K562 (cell line): ENCODE results near the gene GNGT1. TPM values are rescaled to one million over a fixed set of nuclear protein-coding genes. Genes with fewer than 3 reads are reported as not detected.

Source experiments
- ATAC-seq: fragments of 200-7000 bp; cut with Tn5 transposase; 3 replicates; pipeline ENCODE4 v1.9.1; 2020; ENCODE audit warnings: moderate library complexity
- BruUV-seq: library from RNA; stranded (reverse); fragments of 400-500 nt; replicated peaks from 2 replicates; lab custom pipeline; 2021; lab: Mats Ljungman, UMichigan
- CTCF ChIA-PET: fragments of 300-600 bp; formaldehyde crosslinking; extraction: SDS; loops from one replicate; lab custom pipeline; 2021; ENCODE audit warnings: low intra/inter-chr PET ratio; lab: Yijun Ruan, JAX
- POLR2A ChIA-PET: fragments of 300-600, 350-650 bp; sonication (Branson Sonifier 250); formaldehyde crosslinking; extraction: SDS; loops from one replicate; lab custom pipeline; 2021; ENCODE audit warnings: antibody characterized with exemption, inconsistent platforms; lab: Yijun Ruan, JAX
- DNase-seq, 4 experiments: peaks; one replicate each; pipeline versions ENCODE4 v3.0.0 to v3.0.0-alpha.2; 2011 to 2018; ENCODE audit warnings: low spot score in 3 of 4, mixed read lengths in 3 of 4; ENCODE audit errors: extremely low read depth in 1 of 4
- FAIRE-seq: peaks from 2 replicates; lab custom pipeline; 2011; peaks lifted over from hg19 to GRCh38; lab: Jason Lieb, UNC
- H2AFZ ChIP-seq: 2 replicates; pipeline ENCODE4 v1.6.0; 2011; ENCODE audit warnings: low read depth, low read length, control low read depth, inconsistent platforms
- H3K27ac ChIP-seq: fragments of 200-600 bp; 3 replicates; pipeline ENCODE4 v1.8.0; 2011; ENCODE audit warnings: low read depth, mild to moderate bottlenecking, control low read depth, inconsistent platforms, low read length, moderate library complexity, mixed read lengths; ENCODE audit errors: extremely low read depth
- H3K27me3 ChIP-seq, 2 experiments: fragments of 300-600 bp in 1 of 2; 2 replicates in 1 of 2; 3 replicates in 1 of 2; pipeline versions ENCODE4 v1.6.0 to v1.8.0; 2011; ENCODE audit warnings: inconsistent platforms in 2 of 2, low read length in 2 of 2, mild to moderate bottlenecking in 1 of 2, mixed read lengths in 1 of 2, moderate library complexity in 1 of 2; ENCODE audit not compliant: control insufficient read depth in 2 of 2, insufficient read depth in 2 of 2
- H3K36me3 ChIP-seq: fragments of 300-600 bp; 3 replicates; pipeline ENCODE4 v1.8.0; 2011; ENCODE audit warnings: mild to moderate bottlenecking, low read length, inconsistent platforms; ENCODE audit not compliant: control insufficient read depth, insufficient read depth
- H3K4me1 ChIP-seq, 2 experiments: fragments of 200-600 bp in 1 of 2; replicated peaks in 1 of 2; 2 replicates in 1 of 2; 3 replicates in 1 of 2; pipeline versions ENCODE4 v1.5.1 to v1.8.0; 2011; ENCODE audit warnings: inconsistent platforms in 2 of 2, low read length in 2 of 2, mild to moderate bottlenecking in 1 of 2, mixed read lengths in 1 of 2, moderate library complexity in 1 of 2; ENCODE audit not compliant: control insufficient read depth in 2 of 2, insufficient read depth in 2 of 2
- H3K4me2 ChIP-seq: 2 replicates; pipeline ENCODE4 v1.6.1; 2011; ENCODE audit warnings: low read length, control low read depth, inconsistent platforms, mixed read lengths; ENCODE audit not compliant: insufficient read depth
- H3K4me3 ChIP-seq: fragments of 200-600 bp; sonication (generic), shearing (Covaris generic); 2 replicates; pipeline ENCODE4 v1.5.1; 2016; ENCODE audit warnings: control low read depth, inconsistent platforms
- H3K79me2 ChIP-seq: fragments of 200-600 bp; 3 replicates; pipeline ENCODE4 v1.8.0; 2011; ENCODE audit warnings: low read length, inconsistent platforms; ENCODE audit not compliant: control insufficient read depth, insufficient read depth
- H3K9ac ChIP-seq, 2 experiments: 2 replicates each; pipeline versions ENCODE4 v1.6.0 to v1.6.1; 2011; ENCODE audit warnings: low read depth in 2 of 2, low read length in 2 of 2, control low read depth in 1 of 2, inconsistent platforms in 1 of 2, mild to moderate bottlenecking in 1 of 2, mixed read lengths in 1 of 2; ENCODE audit not compliant: insufficient read depth in 1 of 2
- H3K9me1 ChIP-seq: one replicate; pipeline ENCODE4 v1.6.0; 2011; ENCODE audit warnings: inconsistent platforms, mild to moderate bottlenecking, low read length, moderate library complexity; ENCODE audit not compliant: control insufficient read depth, insufficient read depth
- H3K9me3 ChIP-seq: replicated peaks from 2 replicates; pipeline ENCODE4 v1.5.1; 2011; ENCODE audit warnings: low read depth, low read length, inconsistent platforms; ENCODE audit not compliant: control insufficient read depth, insufficient read depth
- H4K20me1 ChIP-seq: replicated peaks from 2 replicates; pipeline ENCODE4 v1.6.1; 2011; ENCODE audit warnings: low read length, inconsistent platforms, mixed read lengths; ENCODE audit not compliant: control insufficient read depth, insufficient read depth
- CEBPB ChIP-seq: fragments of 450-650 bp; IDR thresholded peaks from 2 replicates; pipeline ENCODE4 v1.6.1; 2016; ENCODE audit warnings: missing genetic modification characterization, missing compliant biosample characterization
- CTCF ChIP-seq, 3 experiments: IDR thresholded peaks in 2 of 3; conservative IDR thresholded peaks in 1 of 3; 2 replicates each; pipeline ENCODE4 v1.5.1; 2011 to 2012; ENCODE audit warnings: low read length in 3 of 3, mild to moderate bottlenecking in 3 of 3, control low read depth in 2 of 3, improper control_type of control experiment in 1 of 3, inconsistent platforms in 1 of 3, low read depth in 1 of 3, mixed read lengths in 1 of 3, moderate library complexity in 1 of 3; ENCODE audit not compliant: insufficient read depth in 2 of 3
- HOXB6 ChIP-seq: fragments of 250-450 bp; sonication (Bioruptor Pico); IDR thresholded peaks from 2 replicates; pipeline ENCODE4 v1.5.1; 2022; ENCODE audit warnings: mild to moderate bottlenecking, borderline replicate concordance
- HSF4 ChIP-seq: fragments of 250-450 bp; sonication (Bioruptor Pico); IDR thresholded peaks from 2 replicates; pipeline ENCODE4 v2.1.2; 2022; ENCODE audit warnings: mild to moderate bottlenecking, moderate library complexity, borderline replicate concordance
- ILF3 ChIP-seq: fragments of 450-650 bp; IDR thresholded peaks from 2 replicates; pipeline ENCODE4 v1.6.1; 2018; ENCODE audit warnings: antibody characterized with exemption, mild to moderate bottlenecking, moderate library complexity, borderline replicate concordance
- MCM5 ChIP-seq: fragments of 450-650 bp; IDR thresholded peaks from 2 replicates; pipeline ENCODE4 v1.6.1; 2016; ENCODE audit warnings: low read depth
- MITF ChIP-seq: IDR thresholded peaks from 2 replicates; pipeline ENCODE4 v1.6.1; 2014; ENCODE audit warnings: antibody characterized with exemption
- NEUROD1 ChIP-seq: fragments of 150-350 bp; IDR thresholded peaks from 2 replicates; pipeline ENCODE4 v1.6.1; 2014; ENCODE audit warnings: borderline replicate concordance, low read length, low read depth; ENCODE audit not compliant: partially characterized antibody
- SAFB ChIP-seq: fragments of 200-400 bp; formaldehyde crosslinking; IDR thresholded peaks from 2 replicates; pipeline ENCODE4 v1.6.1; 2017; ENCODE audit warnings: low read depth, low read length, borderline replicate concordance
- WGBS: fragments of 100-300 bp; shearing (Covaris generic); methylation state at CpG from one replicate; pipeline ENCODE4 v1.1.6; 2016; ENCODE audit warnings: low coverage, mixed read lengths; ENCODE audit not compliant: insufficient coverage; ENCODE audit errors: missing lambda C conversion rate; 5-methylcytosine and 5-hydroxymethylcytosine counted together
- in situ Hi-C: fragments of 300-500 bp; cut with MboI; formaldehyde crosslinking; loops from 4 replicates; pipeline ENCODE4 v1.15.0; 2018; ENCODE audit warnings: inconsistent platforms, mixed read lengths
- intact Hi-C: fragments of 100-400 bp; cut with micrococcal nuclease; formaldehyde crosslinking; loops from 2 replicates; pipeline ENCODE4 v1.14.2; 2022
- polyA plus RNA-seq, 8 experiments: library from polyadenylated mRNA; depleted of rRNA in 4 of 8; stranded (reverse) in 5 of 8; unstranded in 3 of 8; fragments of >200 nt; fragmentation: Nextera tagmentation in 2 of 8; fragmentation: Illumina TruSeq in 1 of 8; extraction: Ambion mirVana in 2 of 8; extraction: Trizol in 1 of 8; gene quantifications; 2 replicates each; pipeline versions ENCODE4 v1.2.1 to v1.2.3, GENCODE V29; 2011 to 2014; ENCODE audit warnings: inconsistent platforms in 1 of 8, missing spikeins in 1 of 8
- total RNA-seq, 7 experiments: library from RNA; depleted of rRNA in 6 of 7; stranded (reverse); fragments of >200 nt in 6 of 7; fragmentation: Illumina TruSeq in 2 of 7; extraction: Trizol in 2 of 7; gene quantifications; 2 replicates each; pipeline versions ENCODE4 v1.2.1 to v1.2.3, GENCODE V29; 2011 to 2021; ENCODE audit warnings: low replicate concordance in 1 of 7
- TF ChIP-seq, protein P1 (sequence below): sonication (generic); formaldehyde crosslinking; IDR thresholded peaks from 2 replicates; pipeline ENCODE4 v1.8.1; 2023; ENCODE audit warnings: mild to moderate bottlenecking, missing genetic modification reagents

The GNGT1 gene
- total and polyA plus RNA-seq, 9 of the 15 experiments (the other 6 are each of a cell fraction or from before 2014, with no cell fraction given) = 0.04 to 0.83 (median 0.51) TPM; not detected in 2

- TF ChIP-seq, protein P1, sequence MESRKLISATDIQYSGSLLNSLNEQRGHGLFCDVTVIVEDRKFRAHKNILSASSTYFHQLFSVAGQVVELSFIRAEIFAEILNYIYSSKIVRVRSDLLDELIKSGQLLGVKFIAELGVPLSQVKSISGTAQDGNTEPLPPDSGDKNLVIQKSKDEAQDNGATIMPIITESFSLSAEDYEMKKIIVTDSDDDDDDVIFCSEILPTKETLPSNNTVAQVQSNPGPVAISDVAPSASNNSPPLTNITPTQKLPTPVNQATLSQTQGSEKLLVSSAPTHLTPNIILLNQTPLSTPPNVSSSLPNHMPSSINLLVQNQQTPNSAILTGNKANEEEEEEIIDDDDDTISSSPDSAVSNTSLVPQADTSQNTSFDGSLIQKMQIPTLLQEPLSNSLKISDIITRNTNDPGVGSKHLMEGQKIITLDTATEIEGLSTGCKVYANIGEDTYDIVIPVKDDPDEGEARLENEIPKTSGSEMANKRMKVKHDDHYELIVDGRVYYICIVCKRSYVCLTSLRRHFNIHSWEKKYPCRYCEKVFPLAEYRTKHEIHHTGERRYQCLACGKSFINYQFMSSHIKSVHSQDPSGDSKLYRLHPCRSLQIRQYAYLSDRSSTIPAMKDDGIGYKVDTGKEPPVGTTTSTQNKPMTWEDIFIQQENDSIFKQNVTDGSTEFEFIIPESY = no peak
- TF ChIP-seq, all 486 proteins: peak for 0
Observed at GRCh38 chr7:93882468-93882867, 23.9 kb upstream of the GNGT1 start (continued).

DNA sequence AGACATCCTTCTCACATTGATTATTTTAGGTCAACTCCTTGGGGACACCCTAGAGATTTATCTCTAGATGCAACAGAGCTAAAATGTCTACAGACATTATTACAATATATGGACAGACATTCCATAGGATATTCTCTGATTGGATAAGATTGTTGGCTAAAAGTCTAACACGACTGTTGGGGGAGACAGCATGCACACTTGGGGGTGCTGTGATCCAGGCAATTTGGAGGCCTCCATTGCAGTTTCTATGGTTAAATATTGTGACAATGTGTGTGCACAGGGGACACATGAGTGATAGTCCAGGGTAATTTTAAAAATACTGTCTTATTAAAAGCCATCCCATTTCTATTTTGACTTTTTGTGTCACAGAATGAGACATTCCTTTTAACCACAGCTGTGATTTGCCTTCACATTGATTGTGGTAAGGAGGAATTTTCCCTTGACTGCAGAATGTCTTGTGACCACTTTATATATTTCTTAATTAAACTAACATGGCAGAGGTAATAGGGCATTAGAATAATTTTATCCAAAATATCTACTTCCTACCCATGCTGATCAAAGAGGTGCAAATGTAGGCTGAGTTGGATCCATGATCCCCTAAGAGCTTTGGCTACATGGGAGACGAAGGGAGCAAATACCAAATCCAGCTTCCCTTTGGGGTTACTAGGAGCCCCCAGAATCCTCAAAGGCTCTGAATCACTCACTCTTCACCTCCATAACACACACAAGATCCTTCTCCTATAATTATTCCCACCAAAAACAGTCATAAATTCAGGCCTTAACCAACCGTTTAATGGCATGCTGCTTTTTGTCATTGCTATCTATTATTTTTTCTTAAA lies 23.1 kb upstream of the GNGT1 start:
- Histone ChIP-seq H3K79me2 (no peaks in the 10 kb centered on the region), H2AFZ (no peak overlapping the region), H3K27ac (no peak overlapping the region), H3K9me1 (no peaks in the 10 kb centered on the region), H3K27me3 (no peaks in the 10 kb centered on the region; a peak in 1 of 5 replicates), H3K36me3 (no peaks in the 10 kb centered on the region), H3K9me3 (no peaks in the 10 kb centered on the region), H3K9ac (no peak overlapping the region), H4K20me1 (no peaks in the 10 kb centered on the region), H3K4me1 (no peaks in the 10 kb centered on the region)
- intact Hi-C loops (no loop called here), in situ Hi-C loops (no loop called here)
- DNase-seq = no peak
- BruUV-seq = no TSS peak
- WGBS = 2% methylated on average over 3 of the region's 3 CpGs
- POLR2A ChIA-PET = interaction anchor here (0.6 kb wide), 1 partner anchor 9 kb away, joined by 3 read pairs; no protein-coding TSS in a partner anchor
- TF ChIP-seq CTCF (IDR thresholded peaks at IDR 0.05 in 2 of 3, conservative IDR thresholded peaks at IDR 0.05 in 1 of 3; ENCODE audit: insufficient read depth in 2 of 3, low read depth in 1 of 3, low read length in 3 of 3) = no peak
- TF ChIP-seq HOXB6 (CRISPR knock-in tag) = no peak
- TF ChIP-seq ILF3 = no peak
- TF ChIP-seq CEBPB (tag) = no peak
- TF ChIP-seq MITF = no peak
- TF ChIP-seq MCM5 = no peak
- TF ChIP-seq SAFB = no peak
- no peak for TF ChIP-seq NEUROD1
- TF ChIP-seq HSF4 (CRISPR knock-in tag) = no peak
- TF ChIP-seq, all 486 proteins: peak for 0
- CTCF ChIA-PET = no interaction called here
- Histone ChIP-seq H3K4me2 (no peak overlapping the region), H3K4me3 (no peak overlapping the region)
- ATAC-seq (no peak), FAIRE-seq (no peak)
